CD4-positive, alpha-beta T cell treated with Interferon gamma for 1 hour (primary cell): ENCODE measurements around the gene MAP3K12.
"Not testable (repeated sequence)": the region's sequence is repeated elsewhere in the genome, so short reads cannot be mapped to it uniquely, and the experiment has no call there.

Experiments
- DNase-seq: peaks from one replicate; pipeline ENCODE4 v3.0.0-alpha.2; 2020

The MAP3K12 gene

GRCh38 chr12:53492188-53492587, 7.1 kb downstream of the MAP3K12 start:
- DNase-seq = no peak

- DNase-seq = no peak
Measured at GRCh38 chr12:53489242-53489864, 9.9 kb downstream of the MAP3K12 start.

DNA sequence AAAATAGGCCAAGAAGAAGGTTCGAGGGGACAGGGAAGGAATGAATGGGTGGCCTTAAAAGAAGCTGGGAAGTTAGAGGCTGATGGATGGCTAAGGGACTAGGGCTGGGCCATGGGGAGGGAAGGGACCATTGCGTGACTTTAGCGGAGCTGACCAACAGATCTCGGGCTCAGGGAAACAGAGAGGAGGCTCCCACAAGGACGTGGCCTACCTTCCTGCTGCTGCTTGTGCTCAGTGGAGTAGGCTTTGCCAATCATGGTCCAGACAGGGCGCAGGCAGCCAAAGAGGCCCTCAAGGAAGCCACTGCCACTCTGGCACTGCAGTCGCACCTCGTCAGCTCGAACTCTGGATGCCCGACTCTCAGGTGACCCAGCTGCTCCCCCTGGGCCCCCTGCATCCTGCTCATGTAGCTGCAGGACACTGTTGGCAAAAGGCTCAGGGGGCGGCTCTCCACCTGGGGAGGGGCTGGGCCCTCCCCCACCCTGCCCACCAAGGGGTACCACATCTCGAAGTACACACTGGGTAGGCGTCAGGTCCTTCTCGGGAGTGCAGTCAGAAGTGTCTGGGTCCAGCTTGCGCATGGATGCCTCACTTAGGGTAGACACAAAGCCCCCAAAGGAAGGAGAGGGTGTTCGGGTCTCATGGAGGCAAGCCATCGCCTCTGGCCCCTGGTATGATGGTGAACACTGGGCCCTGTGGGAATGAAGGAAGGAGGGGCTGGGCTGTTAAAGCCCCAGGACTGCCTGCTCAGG, 12.3 kb downstream of the MAP3K12 start:
- no peak for DNase-seq

DNA sequence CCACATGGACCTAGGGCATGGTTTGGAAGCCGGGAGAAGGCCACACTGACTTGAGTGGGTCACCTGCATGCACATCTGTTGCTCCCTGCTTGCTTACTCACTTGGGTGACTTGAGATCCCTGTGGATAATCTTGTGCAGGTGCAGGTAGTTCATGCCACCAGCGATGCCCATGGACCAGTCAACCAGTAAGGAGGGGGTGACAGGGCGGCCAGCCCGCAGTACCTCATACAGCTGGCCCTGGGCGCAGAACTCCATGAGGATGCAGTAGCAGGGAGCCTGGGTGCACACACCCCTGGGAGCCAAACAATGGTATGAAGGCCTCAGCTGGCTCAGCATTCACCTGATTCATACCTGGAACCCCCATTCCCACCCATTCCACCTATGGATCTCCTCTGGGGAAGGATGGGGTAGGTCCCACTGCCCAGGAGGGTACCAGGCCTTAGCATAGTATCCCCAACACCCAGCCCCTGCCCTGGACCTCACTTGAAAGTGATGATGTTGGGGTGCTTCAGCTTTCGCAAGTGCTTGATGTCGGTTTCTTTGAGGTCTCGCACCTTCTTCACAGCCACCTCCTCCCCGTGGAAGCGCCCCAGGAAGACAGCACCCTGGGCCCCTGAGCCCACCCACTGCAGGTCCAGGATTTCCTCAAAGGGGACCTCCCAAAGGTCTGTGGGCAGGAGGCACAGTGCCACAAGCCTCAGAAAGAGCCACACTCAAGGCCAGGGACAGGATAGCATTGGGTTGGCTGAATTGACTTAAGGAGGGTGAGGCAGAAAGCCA, 13.1 kb downstream of the MAP3K12 start:
- DNase-seq = no peak

DNA sequence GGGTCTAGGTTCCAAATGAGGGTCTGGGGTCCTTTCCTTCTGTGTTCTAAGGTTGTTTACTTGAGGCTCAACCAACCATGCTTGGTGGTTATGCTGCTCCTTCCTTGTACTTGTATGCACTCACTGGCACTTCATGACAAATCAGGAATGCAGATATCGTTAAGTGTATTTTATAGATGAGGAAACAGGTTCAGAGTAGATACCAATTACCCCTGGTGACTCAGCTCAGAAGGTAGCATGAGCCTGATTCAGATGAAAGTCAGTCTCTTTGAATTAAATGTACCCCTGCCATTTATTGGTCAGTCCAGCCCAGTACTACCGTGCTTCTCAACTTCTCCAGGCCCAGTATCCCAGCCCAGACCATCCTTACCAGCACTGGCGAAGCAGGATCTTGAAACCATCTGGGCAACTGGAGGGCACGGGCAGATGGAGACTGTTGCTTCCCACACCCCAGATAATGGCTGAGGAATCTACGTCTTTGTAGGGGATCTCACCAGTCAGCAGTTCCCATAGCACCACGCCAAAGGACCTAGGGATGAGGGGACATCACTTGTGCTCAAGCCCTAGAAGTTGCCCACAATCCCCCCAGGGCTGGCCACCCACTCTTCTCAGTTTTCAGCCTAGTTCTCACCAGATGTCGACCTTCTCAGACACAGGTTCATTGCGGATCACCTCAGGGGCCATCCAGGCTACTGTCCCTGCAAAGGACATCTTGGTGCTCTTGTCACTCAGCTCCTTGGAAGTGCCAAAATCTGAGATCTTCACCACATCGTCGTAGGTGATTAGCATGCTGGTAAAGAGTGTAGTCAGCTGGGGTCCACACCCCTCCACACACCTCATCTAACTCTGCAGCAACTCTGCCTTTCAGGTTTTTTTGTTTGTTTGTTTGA, 14.3 kb downstream of the MAP3K12 start:
- DNase-seq = no peak

DNA sequence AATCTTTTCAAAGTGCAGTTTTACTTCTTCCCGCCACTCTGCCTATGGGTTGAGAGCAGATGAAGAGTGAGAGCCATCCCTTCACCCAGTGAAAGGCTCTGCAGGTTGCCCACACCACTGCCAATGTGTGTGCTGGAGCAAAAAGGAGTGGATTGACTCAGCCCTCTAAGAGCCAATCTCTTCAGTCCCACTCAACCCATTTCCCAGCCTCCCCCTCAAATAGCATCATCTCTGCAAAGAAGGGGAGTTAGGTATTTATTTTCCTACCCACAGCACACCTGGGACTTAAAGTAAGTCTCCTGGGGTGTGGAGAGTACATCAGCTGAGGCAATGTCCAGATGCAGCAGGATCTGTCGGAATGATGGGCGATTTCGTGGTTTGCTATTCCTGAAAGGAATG, 15.3 kb downstream of the MAP3K12 start:
- DNase-seq = no peak

GRCh38 chr12:53483225-53483978, 15.9 kb downstream of the MAP3K12 start:
- no peak for DNase-seq

- no peak for DNase-seq
Measured at GRCh38 chr12:53482626-53483168, 16.6 kb downstream of the MAP3K12 start.

GRCh38 chr12:53481939-53482586, 17.2 kb downstream of the MAP3K12 start:
- no peak for DNase-seq

GRCh38 chr12:53481458-53481857, 17.8 kb downstream of the MAP3K12 start:
- DNase-seq = not testable (repeated sequence)

DNA sequence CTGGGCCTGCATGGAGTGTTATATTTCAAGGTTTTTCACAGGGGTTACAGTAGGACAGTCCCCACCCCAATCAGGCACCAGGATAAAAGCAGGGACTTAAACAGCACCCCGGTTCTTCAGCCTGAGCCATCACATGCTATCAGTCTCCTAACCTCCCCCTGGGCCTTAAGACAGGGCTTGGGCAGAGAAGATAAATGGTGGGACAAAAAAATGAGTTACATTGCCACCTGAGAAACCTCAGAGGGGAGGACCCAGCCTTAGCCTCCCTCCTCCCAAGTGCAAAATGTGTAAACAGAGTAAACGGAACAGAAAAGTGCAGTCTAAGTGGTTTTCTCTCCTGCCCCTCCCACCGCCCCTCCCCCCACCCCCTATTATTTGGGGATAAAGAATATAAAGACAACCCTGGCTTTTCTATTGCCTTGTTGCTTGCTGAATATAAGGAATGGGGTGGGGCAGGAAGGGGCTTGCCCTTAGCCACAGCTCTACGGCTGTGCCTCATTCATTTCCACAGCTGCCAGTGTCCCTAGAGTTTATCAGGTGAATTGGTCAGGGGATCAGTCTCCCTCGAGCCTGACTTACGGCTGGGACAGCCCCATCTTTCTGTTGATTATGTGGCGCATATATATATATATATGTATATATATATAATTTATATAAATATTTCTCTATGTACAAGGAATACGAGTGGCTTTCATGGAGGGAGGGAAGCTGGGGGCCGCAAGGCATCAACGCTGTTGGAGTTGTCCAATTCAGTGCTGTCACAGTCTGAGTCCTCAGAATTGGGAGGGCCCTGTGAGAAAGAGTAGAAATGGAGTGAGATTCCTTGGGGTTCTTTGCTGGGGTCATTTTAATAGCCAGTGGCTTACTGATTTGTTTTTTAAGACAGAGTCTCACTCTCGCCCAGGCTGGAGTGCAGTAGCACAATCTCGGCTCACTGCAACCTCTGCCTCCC, 18.5 kb downstream of the MAP3K12 start:
- DNase-seq = no peak

DNA sequence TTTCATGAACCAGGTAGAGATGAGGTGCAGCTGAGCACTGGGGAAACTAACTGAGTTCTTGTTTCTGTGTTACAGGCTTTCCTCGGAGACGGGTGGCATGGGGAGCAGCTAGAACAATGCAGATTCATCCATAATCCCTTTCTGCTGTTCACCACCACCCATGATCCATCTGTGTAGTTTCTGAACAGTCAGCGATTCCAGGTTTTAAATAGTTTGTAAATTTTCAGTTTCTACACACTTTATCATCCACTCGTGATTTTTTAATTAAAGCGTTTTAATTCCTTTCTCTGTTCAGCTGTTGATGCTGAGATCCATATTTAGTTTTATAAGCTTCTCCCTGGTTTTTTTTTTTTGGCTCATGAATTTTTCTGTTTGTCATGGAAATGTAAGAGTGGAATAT, 19.9 kb downstream of the MAP3K12 start:
- no peak for DNase-seq

- DNase-seq = no peak
Measured at GRCh38 chr12:53478865-53479264, 20.4 kb downstream of the MAP3K12 start.

- no peak for DNase-seq
Measured at GRCh38 chr12:53476769-53477209, 22.5 kb downstream of the MAP3K12 start.

- DNase-seq = no peak
Measured at GRCh38 chr12:53474819-53475218, 24.4 kb downstream of the MAP3K12 start.

DNA sequence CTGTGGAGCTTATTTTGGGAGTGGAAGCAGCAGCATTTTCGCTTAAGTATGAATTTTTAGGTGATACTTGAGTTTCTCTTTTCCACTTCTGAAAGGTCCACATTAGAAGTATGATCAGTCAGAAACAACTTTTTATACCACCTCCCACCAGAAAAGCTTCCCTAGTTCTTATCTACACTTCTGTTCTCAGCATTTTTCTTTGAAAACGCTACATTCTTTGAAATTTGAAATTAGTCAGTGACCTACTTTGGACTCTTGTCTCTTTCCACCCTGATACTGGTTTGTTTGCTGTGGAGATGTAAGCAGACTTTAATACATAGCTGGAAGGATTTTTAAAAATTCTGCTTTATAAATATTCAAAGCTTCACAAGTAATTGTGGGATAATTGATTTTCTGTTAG, 25.2 kb downstream of the MAP3K12 start:
- DNase-seq = no peak

GRCh38 chr12:53472056-53472582, 27.1 kb downstream of the MAP3K12 start:
- DNase-seq = no peak

GRCh38 chr12:53468282-53468681, 31.0 kb downstream of the MAP3K12 start:
- DNase-seq = no peak

DNA sequence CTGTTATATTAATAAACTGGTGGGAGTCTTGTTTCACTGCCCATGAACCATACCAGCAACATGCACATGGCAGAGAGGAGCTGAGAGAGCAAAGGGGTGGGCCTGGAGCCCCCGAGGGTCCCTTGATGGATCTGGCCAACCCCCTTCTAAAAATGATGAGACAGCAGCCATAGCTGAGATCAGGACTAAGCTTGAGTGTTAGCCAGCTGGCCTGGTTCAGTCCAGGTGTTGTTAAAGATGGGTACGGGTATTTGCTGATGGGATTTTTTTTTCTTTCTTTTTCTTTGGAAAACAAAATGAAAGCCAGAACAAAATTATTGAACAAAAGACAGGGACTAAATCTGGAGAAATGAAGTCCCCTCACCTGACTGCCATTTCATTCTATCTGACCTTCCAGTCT, 31.4 kb downstream of the MAP3K12 start:
- no peak for DNase-seq

GRCh38 chr12:53467082-53467481, 32.2 kb downstream of the MAP3K12 start:
- no peak for DNase-seq
